A549 (cell line): Measurements from ENCODE around the gene TUT7. TPM values are rescaled to one million over a fixed set of nuclear protein-coding genes. Genes with fewer than 3 reads are reported as not detected.

Source experiments
- ATAC-seq, 2 experiments: fragments of 200-7000 bp in 1 of 2; fragments of >200 bp in 1 of 2; cut with Nextera tagmentation in 1 of 2; cut with Tn5 transposase in 1 of 2; 3 replicates each; pipeline versions ENCODE4 v1.8.0 to v1.9.1; 2018 to 2020; ENCODE audit warnings: mild to moderate bottlenecking in 1 of 2, moderate library complexity in 1 of 2
- CTCF ChIA-PET: fragments of 300-600 bp; sonication (Branson Sonifier 250); formaldehyde crosslinking; extraction: SDS; loops from one replicate; lab custom pipeline; 2021; ENCODE audit warnings: antibody characterized with exemption, inconsistent platforms; lab: Yijun Ruan, JAX
- POLR2A ChIA-PET: fragments of 350-600 bp; formaldehyde crosslinking; extraction: SDS; loops from one replicate; lab custom pipeline; 2021; ENCODE audit warnings: antibody characterized with exemption, inconsistent platforms; lab: Yijun Ruan, JAX
- DNase-seq, 2 experiments: peaks; one replicate each; pipeline versions ENCODE4 v3.0.0 to v3.0.0-alpha.2; 2011 to 2016; ENCODE audit warnings: low read depth in 1 of 2, low spot score in 1 of 2
- FAIRE-seq: peaks from 2 replicates; lab custom pipeline; 2011; peaks lifted over from hg19 to GRCh38; lab: Jason Lieb, UNC
- H3K27ac ChIP-seq, 2 experiments: fragments of >200 bp; sonication (Bioruptor Twin); formaldehyde crosslinking; 3 replicates each; pipeline ENCODE4 v1.5.1; 2016 to 2017
- H3K4me1 ChIP-seq: fragments of >200 bp; sonication (Bioruptor Twin); formaldehyde crosslinking; 3 replicates; pipeline ENCODE4 v1.6.1; 2016
- H3K4me2 ChIP-seq: fragments of >200 bp; sonication (Bioruptor Twin); formaldehyde crosslinking; 3 replicates; pipeline ENCODE4 v1.6.1; 2016
- H3K4me3 ChIP-seq: fragments of >200 bp; sonication (Bioruptor Twin); formaldehyde crosslinking; 3 replicates; pipeline ENCODE4 v1.5.1; 2016
- H3K9me3 ChIP-seq: fragments of >200 bp; sonication (Bioruptor Twin); formaldehyde crosslinking; 3 replicates; pipeline ENCODE4 v1.6.1; 2016
- CBX8 ChIP-seq: fragments of 200-600 bp; sonication (generic); IDR thresholded peaks from 2 replicates; pipeline ENCODE4 v1.6.1; 2016
- ESRRA ChIP-seq: fragments of 150-350 bp; IDR thresholded peaks from 2 replicates; pipeline ENCODE4 v1.6.1; 2014; ENCODE audit warnings: mild to moderate bottlenecking, low read length, borderline replicate concordance
- FOSB ChIP-seq: fragments of 250-450 bp; sonication (Bioruptor Pico); IDR thresholded peaks from 2 replicates; pipeline ENCODE4 v1.5.0; 2020; ENCODE audit warnings: mild to moderate bottlenecking, moderate library complexity
- HOXA7 ChIP-seq: fragments of 250-450 bp; sonication (Bioruptor Pico); IDR thresholded peaks from 2 replicates; pipeline ENCODE4 v1.5.0; 2020; ENCODE audit warnings: mild to moderate bottlenecking, moderate library complexity
- HOXB5 ChIP-seq: fragments of 250-450 bp; sonication (Bioruptor Pico); IDR thresholded peaks from 2 replicates; pipeline ENCODE4 v1.5.0; 2020; ENCODE audit warnings: mild to moderate bottlenecking, moderate library complexity
- JUNB ChIP-seq: fragments of >200 bp; sonication (Bioruptor Twin); formaldehyde crosslinking; IDR thresholded peaks from 2 replicates; pipeline ENCODE4 v1.6.1; 2016
- KDM5A ChIP-seq: fragments of 200-600 bp; sonication (generic); IDR thresholded peaks from 2 replicates; pipeline ENCODE4 v1.6.1; 2016; ENCODE audit warnings: antibody characterized with exemption, mild to moderate bottlenecking
- MAFK ChIP-seq: fragments of 450-650 bp; IDR thresholded peaks from 2 replicates; pipeline ENCODE4 v1.6.1; 2014; ENCODE audit not compliant: partially characterized antibody
- NPAS2 ChIP-seq: fragments of 250-450 bp; sonication (Bioruptor Pico); IDR thresholded peaks from 2 replicates; pipeline ENCODE4 v1.8.0; 2022; ENCODE audit warnings: mild to moderate bottlenecking, moderate library complexity, borderline replicate concordance
- POLR2AphosphoS2 ChIP-seq: conservative IDR thresholded peaks from 2 replicates; pipeline ENCODE4 v1.6.1; 2012; ENCODE audit warnings: low read length, improper control_type of control experiment, inconsistent platforms
- RAD21 ChIP-seq, 2 experiments: fragments of >200 bp in 1 of 2; sonication (Bioruptor Twin) in 1 of 2; formaldehyde crosslinking in 1 of 2; IDR thresholded peaks in 1 of 2; conservative IDR thresholded peaks in 1 of 2; 2 replicates in 1 of 2; 3 replicates in 1 of 2; pipeline ENCODE4 v1.6.1; 2012 to 2018; ENCODE audit warnings: inconsistent platforms in 1 of 2
- RCOR1 ChIP-seq: fragments of 150-350 bp; IDR thresholded peaks from 2 replicates; pipeline ENCODE4 v1.6.1; 2014; ENCODE audit warnings: antibody characterized with exemption, low read length, low read depth
- RNF2 ChIP-seq: fragments of 200-600 bp; sonication (generic); IDR thresholded peaks from 2 replicates; pipeline ENCODE4 v1.6.1; 2016; ENCODE audit warnings: low read depth, mild to moderate bottlenecking, antibody characterized with exemption, moderate library complexity, borderline replicate concordance
- SMC3 ChIP-seq: fragments of >200 bp; sonication (Bioruptor Twin); formaldehyde crosslinking; IDR thresholded peaks from 3 replicates; pipeline ENCODE4 v1.6.1; 2018; ENCODE audit warnings: inconsistent platforms
- TP53 ChIP-seq: fragments of 250-450 bp; sonication (Bioruptor Pico); IDR thresholded peaks from 2 replicates; pipeline ENCODE4 v1.5.0; 2021; ENCODE audit warnings: mild to moderate bottlenecking, moderate library complexity
- ZC3H11A ChIP-seq: fragments of 450-650 bp; IDR thresholded peaks from 2 replicates; pipeline ENCODE4 v1.6.1; 2014; ENCODE audit warnings: antibody characterized with exemption, mild to moderate bottlenecking
- WGBS: methylation state at CpG from one replicate; pipeline ENCODE4 v1.1.6; 2017; ENCODE audit errors: missing lambda C conversion rate; 5-methylcytosine and 5-hydroxymethylcytosine counted together
- polyA plus RNA-seq, 4 experiments: library from polyadenylated mRNA; depleted of rRNA in 3 of 4; stranded (reverse); fragments of >200 nt; fragmentation: RNase III in 1 of 4; extraction: RNeasy Plus Mini Kit Qiagen cat#74134 plus additional on column Dnase treatment in 1 of 4; gene quantifications; 2 replicates in 3 of 4; 3 replicates in 1 of 4; pipeline ENCODE4 v1.2.3, GENCODE V29; 2011 to 2017
- TF ChIP-seq, protein P1 (sequence below): fragments of 250-450 bp; sonication (Bioruptor Pico); IDR thresholded peaks from 2 replicates; pipeline ENCODE4 v1.5.0; 2020; ENCODE audit warnings: low read depth, mild to moderate bottlenecking, moderate library complexity
- TF ChIP-seq, protein P2 (sequence below): IDR thresholded peaks from 2 replicates; pipeline ENCODE4 v1.6.1; 2012
- TF ChIP-seq, protein P3 (sequence below): IDR thresholded peaks from 2 replicates; pipeline ENCODE4 v1.6.1; 2012
- TF ChIP-seq, protein P4 (sequence below): fragments of 200-600 bp; sonication (generic); IDR thresholded peaks from 2 replicates; pipeline ENCODE4 v1.6.1; 2016; ENCODE audit warnings: antibody characterized with exemption, mild to moderate bottlenecking, moderate library complexity

The TUT7 gene
- polyA plus RNA-seq, 2 of the 4 experiments (the other 2 are of a cell fraction) = 12.1 to 27.0 TPM

DNA sequence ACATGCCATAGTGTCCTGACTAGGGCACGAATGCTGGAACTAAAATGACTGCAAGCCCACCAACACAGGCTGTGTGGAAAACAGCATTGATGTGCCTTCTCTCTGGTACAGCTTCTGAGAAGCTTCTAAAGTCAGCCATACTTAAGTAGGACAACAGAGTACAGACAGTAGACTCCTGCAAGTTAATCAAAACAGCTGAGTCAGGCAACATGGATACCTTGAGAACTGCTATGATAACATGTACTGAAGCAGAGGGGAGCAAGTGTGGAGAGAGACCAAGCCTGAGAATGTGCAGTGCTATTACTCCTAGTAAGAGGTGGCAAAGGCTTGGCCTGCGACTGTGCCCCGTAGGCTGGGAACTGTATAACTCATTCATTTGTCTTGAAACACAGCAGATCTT, 74.4 kb downstream of the TUT7 start:
- POLR2A ChIA-PET = no interaction called here

DNA sequence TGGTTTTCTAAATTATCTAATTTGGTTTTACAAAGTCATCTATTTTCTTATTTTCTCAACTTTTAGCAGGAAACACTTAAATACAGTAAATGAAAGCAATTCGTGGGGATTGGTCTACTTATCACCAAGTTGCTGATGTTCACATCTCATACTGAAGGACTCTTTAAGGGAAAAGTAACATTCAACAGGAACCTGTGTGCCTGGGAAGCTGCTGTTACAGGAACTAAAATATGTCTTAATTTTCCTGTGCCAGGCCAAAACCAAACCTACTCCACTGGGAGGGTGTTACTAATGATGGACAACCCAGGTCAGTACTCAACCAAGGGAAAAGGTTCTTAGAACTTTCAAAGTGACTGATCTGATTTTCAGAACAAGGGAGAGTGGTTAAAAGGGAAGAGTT, 77.1 kb downstream of the TUT7 start:
- POLR2A ChIA-PET = no interaction called here
- H3K4me2 ChIP-seq = no peak overlapping the region
- 45% methylated on average over 1 of the region's 1 CpG for WGBS
- peaks cover 9% of the 10 kb centered on the region; the same call in 2 of the 3 replicates for H3K4me1 ChIP-seq
- H3K27ac ChIP-seq = no peak overlapping the region
- no peaks in the 10 kb centered on the region for H3K9me3 ChIP-seq
- H3K4me3 ChIP-seq = no peak overlapping the region
- CTCF ChIA-PET = interaction anchor here (1.6 kb wide), 1 partner anchor 15 kb away, joined by 5 read pairs; no protein-coding TSS in a partner anchor
- no peak for ATAC-seq
- no peak for FAIRE-seq
- TF ChIP-seq, protein P1, sequence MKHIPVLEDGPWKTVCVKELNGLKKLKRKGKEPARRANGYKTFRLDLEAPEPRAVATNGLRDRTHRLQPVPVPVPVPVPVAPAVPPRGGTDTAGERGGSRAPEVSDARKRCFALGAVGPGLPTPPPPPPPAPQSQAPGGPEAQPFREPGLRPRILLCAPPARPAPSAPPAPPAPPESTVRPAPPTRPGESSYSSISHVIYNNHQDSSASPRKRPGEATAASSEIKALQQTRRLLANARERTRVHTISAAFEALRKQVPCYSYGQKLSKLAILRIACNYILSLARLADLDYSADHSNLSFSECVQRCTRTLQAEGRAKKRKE (CRISPR knock-in tag) = no peak
- TF ChIP-seq NPAS2 (CRISPR knock-in tag) = no peak
- TF ChIP-seq, protein P2, sequence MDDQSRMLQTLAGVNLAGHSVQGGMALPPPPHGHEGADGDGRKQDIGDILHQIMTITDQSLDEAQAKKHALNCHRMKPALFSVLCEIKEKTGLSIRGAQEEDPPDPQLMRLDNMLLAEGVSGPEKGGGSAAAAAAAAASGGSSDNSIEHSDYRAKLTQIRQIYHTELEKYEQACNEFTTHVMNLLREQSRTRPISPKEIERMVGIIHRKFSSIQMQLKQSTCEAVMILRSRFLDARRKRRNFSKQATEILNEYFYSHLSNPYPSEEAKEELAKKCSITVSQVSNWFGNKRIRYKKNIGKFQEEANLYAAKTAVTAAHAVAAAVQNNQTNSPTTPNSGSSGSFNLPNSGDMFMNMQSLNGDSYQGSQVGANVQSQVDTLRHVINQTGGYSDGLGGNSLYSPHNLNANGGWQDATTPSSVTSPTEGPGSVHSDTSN = no peak
- no peak for TF ChIP-seq JUNB
- no peak for TF ChIP-seq RCOR1
- no peak for TF ChIP-seq SMC3
- no peak for TF ChIP-seq ZC3H11A
- TF ChIP-seq FOSB (CRISPR knock-in tag) = no peak
- no peak for TF ChIP-seq HOXA7 (CRISPR knock-in tag)
- no peak for DNase-seq

More for the DNA sequence above, 74.4 kb downstream of the TUT7 start:
- no peak overlapping the region for H3K27ac ChIP-seq
- TF ChIP-seq, protein P2 = no peak
- TF ChIP-seq MAFK = peak; percentile 79
- TF ChIP-seq, all 56 proteins: peak for 1
- ATAC-seq (no peak), DNase-seq (no peak), FAIRE-seq (no peak)
- WGBS = 96% methylated on average over 3 of the region's 3 CpGs
- H3K4me2 ChIP-seq = peak overlapping the region; percentile 91; the same call in 2 of the 3 replicates
- CTCF ChIA-PET = interaction anchor here (0.6 kb wide), 2 partner anchors 82 to 497 kb away, joined by 3 read pairs; no protein-coding TSS in a partner anchor
- peaks cover 13% of the 10 kb centered on the region; the same call in 2 of the 3 replicates for H3K4me1 ChIP-seq
- no peak overlapping the region for H3K4me3 ChIP-seq
- H3K9me3 ChIP-seq = no peaks in the 10 kb centered on the region

DNA sequence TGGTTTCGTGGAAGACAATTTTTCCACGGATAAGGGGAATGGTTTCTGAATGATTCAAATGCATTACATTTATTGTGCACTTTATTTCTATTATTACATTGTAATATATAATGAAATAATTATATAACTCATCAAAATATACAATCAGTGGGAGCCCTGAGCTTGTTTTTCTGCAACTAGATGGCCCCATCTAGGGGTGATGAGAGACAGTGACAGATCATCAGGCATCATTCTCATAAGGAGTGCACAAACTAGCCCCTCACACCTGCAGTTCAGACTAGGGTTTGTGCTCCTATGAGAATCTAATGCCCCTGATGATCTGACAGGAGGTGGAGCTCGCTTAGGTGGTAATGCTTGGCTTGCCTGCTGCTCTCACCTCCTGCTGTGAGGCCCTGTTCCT, 78.2 kb downstream of the TUT7 start:
- no peaks in the 10 kb centered on the region for H3K9me3 ChIP-seq
- H3K4me1 ChIP-seq = peaks cover 7% of the 10 kb centered on the region; the same call in 2 of the 3 replicates
- DNase-seq (peak in 1 of 2 experiments; percentile 15), ATAC-seq (peak in 1 of 2 experiments; percentile 60; a peak in 3 of 6 replicates)
- no peak overlapping the region for H3K4me3 ChIP-seq
- no peak overlapping the region for H3K27ac ChIP-seq
- TF ChIP-seq NPAS2 (CRISPR knock-in tag) (no peak), RAD21 (conservative IDR thresholded peaks at IDR 0.05 in 1 of 2, IDR thresholded peaks at IDR 0.05 in 1 of 2) (peak in 1 of 2 experiments; percentile 48; a peak in 3 of 5 replicates)
- TF ChIP-seq, all 56 proteins: peak for 1
- WGBS = 89% methylated on average over 3 of the region's 3 CpGs
- H3K4me2 ChIP-seq = no peak overlapping the region
- POLR2A ChIA-PET = interaction anchor here (0.6 kb wide), 1 partner anchor 346 kb away, joined by 4 read pairs; no protein-coding TSS in a partner anchor
- FAIRE-seq = no peak
- CTCF ChIA-PET = interaction anchor here (0.8 to 1.3 kb wide), 4 partner anchors 9 to 247 kb away, joined by 3 to 5 read pairs (median 4); no protein-coding TSS in a partner anchor

DNA sequence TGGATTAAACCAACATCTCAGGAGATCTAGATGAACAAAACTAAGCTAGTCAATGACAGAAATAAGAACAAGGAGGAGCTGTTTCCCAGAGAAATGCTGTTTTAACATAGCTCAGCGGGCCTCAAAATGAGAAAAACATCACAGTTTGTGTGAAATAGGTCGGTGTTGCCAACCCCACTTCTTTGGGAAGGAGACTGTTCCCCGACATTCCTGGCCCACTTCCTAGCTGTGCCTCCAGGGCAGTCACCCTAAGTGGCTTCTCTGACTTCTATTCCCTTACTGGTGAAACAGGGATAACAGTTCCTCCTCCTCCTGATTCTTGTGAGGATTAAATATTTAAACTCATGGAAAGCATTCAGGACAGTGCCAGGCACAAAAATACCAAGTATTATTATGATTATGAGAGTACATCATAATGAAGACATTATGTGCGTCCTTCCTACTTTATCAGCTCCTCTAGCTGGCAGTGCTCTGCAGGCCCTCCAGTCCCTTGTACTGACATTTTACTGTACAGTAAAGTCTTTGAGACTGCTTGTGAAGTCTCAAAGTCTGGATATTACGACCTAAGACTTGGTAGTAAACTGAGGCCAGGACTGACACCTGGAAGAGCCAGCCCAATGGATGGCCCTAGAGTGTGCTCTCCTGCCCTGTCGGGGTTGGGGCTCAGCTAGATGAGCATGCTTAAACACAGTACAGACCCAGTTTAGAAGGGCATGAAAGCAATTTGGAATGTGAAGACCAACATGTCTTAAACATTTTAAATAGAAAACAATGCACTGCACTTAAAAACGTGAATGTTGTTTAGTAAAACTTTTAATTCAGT, 79.2 kb downstream of the TUT7 start:
- Histone ChIP-seq H3K4me3 (no peak overlapping the region), H3K27ac (no peak overlapping the region), H3K4me1 (no peaks in the 10 kb centered on the region; the same call in 2 of the 3 replicates), H3K9me3 (no peaks in the 10 kb centered on the region), H3K4me2 (no peak overlapping the region)
- no peak for DNase-seq
- 87% methylated on average over 7 of the region's 7 CpGs for WGBS
- ChIA-PET POLR2A (no interaction called here), CTCF (interaction anchor here (1.2 to 1.3 kb wide), 3 partner anchors 8 to 246 kb away, joined by 3 to 5 read pairs (median 4); no protein-coding TSS in a partner anchor)
- no peak; a peak in 1 of 6 replicates for ATAC-seq
- no peak for FAIRE-seq
- TF ChIP-seq TP53 (no peak), MAFK (no peak), RAD21 (conservative IDR thresholded peaks at IDR 0.05 in 1 of 2, IDR thresholded peaks at IDR 0.05 in 1 of 2) (no peak), HOXB5 (CRISPR knock-in tag) (no peak), RNF2 (no peak), KDM5A (no peak), POLR2AphosphoS2 (no peak), ZC3H11A (no peak), FOSB (CRISPR knock-in tag) (no peak), ESRRA (no peak), CBX8 (no peak)
- TF ChIP-seq, protein P3, sequence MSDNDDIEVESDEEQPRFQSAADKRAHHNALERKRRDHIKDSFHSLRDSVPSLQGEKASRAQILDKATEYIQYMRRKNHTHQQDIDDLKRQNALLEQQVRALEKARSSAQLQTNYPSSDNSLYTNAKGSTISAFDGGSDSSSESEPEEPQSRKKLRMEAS = no peak
- TF ChIP-seq, protein P4, sequence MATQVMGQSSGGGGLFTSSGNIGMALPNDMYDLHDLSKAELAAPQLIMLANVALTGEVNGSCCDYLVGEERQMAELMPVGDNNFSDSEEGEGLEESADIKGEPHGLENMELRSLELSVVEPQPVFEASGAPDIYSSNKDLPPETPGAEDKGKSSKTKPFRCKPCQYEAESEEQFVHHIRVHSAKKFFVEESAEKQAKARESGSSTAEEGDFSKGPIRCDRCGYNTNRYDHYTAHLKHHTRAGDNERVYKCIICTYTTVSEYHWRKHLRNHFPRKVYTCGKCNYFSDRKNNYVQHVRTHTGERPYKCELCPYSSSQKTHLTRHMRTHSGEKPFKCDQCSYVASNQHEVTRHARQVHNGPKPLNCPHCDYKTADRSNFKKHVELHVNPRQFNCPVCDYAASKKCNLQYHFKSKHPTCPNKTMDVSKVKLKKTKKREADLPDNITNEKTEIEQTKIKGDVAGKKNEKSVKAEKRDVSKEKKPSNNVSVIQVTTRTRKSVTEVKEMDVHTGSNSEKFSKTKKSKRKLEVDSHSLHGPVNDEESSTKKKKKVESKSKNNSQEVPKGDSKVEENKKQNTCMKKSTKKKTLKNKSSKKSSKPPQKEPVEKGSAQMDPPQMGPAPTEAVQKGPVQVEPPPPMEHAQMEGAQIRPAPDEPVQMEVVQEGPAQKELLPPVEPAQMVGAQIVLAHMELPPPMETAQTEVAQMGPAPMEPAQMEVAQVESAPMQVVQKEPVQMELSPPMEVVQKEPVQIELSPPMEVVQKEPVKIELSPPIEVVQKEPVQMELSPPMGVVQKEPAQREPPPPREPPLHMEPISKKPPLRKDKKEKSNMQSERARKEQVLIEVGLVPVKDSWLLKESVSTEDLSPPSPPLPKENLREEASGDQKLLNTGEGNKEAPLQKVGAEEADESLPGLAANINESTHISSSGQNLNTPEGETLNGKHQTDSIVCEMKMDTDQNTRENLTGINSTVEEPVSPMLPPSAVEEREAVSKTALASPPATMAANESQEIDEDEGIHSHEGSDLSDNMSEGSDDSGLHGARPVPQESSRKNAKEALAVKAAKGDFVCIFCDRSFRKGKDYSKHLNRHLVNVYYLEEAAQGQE = no peak
